Neural cell (in vitro differentiated cells): ENCODE data around the gene BTBD1. TPM values are rescaled to one million over a fixed set of nuclear protein-coding genes. Genes with fewer than 3 reads are reported as not detected.

Source experiments
- H2AFZ ChIP-seq: fragments of 200-600, 300-800 bp; sonication (generic), shearing (Covaris generic); 2 replicates; pipeline ENCODE4 v1.6.0; 2014; ENCODE audit warnings: low read depth, mild to moderate bottlenecking, antibody characterized with exemption, low read length, moderate library complexity
- H3F3A ChIP-seq: fragments of 200-600 bp; shearing (Covaris generic); 2 replicates; pipeline ENCODE4 v1.6.1; 2016; ENCODE audit warnings: mild to moderate bottlenecking, moderate library complexity, mixed read lengths, antibody characterized with exemption, low read length; ENCODE audit not compliant: insufficient read depth, poor library complexity, severe bottlenecking
- H3K27ac ChIP-seq: fragments of 200-600, 300-800 bp; sonication (generic), shearing (Covaris generic); 2 replicates; pipeline ENCODE4 v1.5.1; 2014; ENCODE audit warnings: mild to moderate bottlenecking, low read length, moderate library complexity
- H3K27me3 ChIP-seq: fragments of 300-800, 200-600 bp; sonication (generic), shearing (Covaris generic); 2 replicates; pipeline ENCODE4 v1.6.0; 2014; ENCODE audit warnings: mild to moderate bottlenecking, low read depth, low read length, moderate library complexity; ENCODE audit not compliant: insufficient read depth
- H3K36me3 ChIP-seq: fragments of 300-800, 200-600 bp; sonication (generic), shearing (Covaris generic); 2 replicates; pipeline ENCODE4 v1.5.1; 2014; ENCODE audit warnings: mild to moderate bottlenecking, antibody characterized with exemption, low read length, moderate library complexity; ENCODE audit not compliant: insufficient read depth
- H3K4me2 ChIP-seq: fragments of 300-800, 200-600 bp; sonication (generic), shearing (Covaris generic); 2 replicates; pipeline ENCODE4 v1.6.0; 2014; ENCODE audit warnings: mild to moderate bottlenecking, low read length
- H3K4me3 ChIP-seq: fragments of 300-800, 200-600 bp; sonication (generic), shearing (Covaris generic); 2 replicates; pipeline ENCODE4 v1.5.1; 2014; ENCODE audit warnings: mild to moderate bottlenecking, low read length, moderate library complexity
- H3K79me2 ChIP-seq: fragments of 200-600 bp; shearing (Covaris generic); replicated peaks from 2 replicates; pipeline ENCODE4 v1.6.0; 2014; ENCODE audit warnings: mild to moderate bottlenecking, low read length, moderate library complexity; ENCODE audit not compliant: insufficient read depth
- H3K9ac ChIP-seq: fragments of 300-800, 200-600 bp; sonication (generic), shearing (Covaris generic); 2 replicates; pipeline ENCODE4 v1.6.1; 2016; ENCODE audit warnings: mild to moderate bottlenecking, low read length, mixed read lengths
- H3K9me2 ChIP-seq: fragments of 200-600 bp; shearing (Covaris generic); 2 replicates; pipeline ENCODE4 v1.6.1; 2016; ENCODE audit warnings: mild to moderate bottlenecking, low read length, mixed read lengths; ENCODE audit not compliant: insufficient read depth
- H3K9me3 ChIP-seq: fragments of 200-600, 300-800 bp; sonication (generic), shearing (Covaris generic); 2 replicates; pipeline ENCODE4 v1.6.1; 2016; ENCODE audit warnings: mild to moderate bottlenecking, mixed run types, low read length, moderate library complexity, mixed read lengths
- H4K20me1 ChIP-seq: fragments of 200-600 bp; shearing (Covaris generic); 2 replicates; pipeline ENCODE4 v1.6.1; 2016; ENCODE audit warnings: mild to moderate bottlenecking, mixed run types; ENCODE audit not compliant: insufficient read depth
- EP300 ChIP-seq: fragments of 450-650 bp; conservative IDR thresholded peaks from 2 replicates; pipeline ENCODE4 v1.6.1; 2014; ENCODE audit warnings: antibody characterized with exemption, mild to moderate bottlenecking, moderate library complexity; ENCODE audit not compliant: poor library complexity, severe bottlenecking
- EZH2 ChIP-seq: fragments of 200-600, 300-800 bp; shearing (Covaris generic), sonication (generic); IDR thresholded peaks from 2 replicates; pipeline ENCODE4 v1.6.1; 2014; ENCODE audit warnings: antibody characterized with exemption, low read length, borderline replicate concordance, mild to moderate bottlenecking; ENCODE audit not compliant: insufficient read depth, poor library complexity, severe bottlenecking
- MXI1 ChIP-seq: fragments of 450-650 bp; conservative IDR thresholded peaks from 2 replicates; pipeline ENCODE4 v1.6.1; 2014; ENCODE audit warnings: antibody characterized with exemption, mild to moderate bottlenecking; ENCODE audit not compliant: poor library complexity, severe bottlenecking
- POLR2AphosphoS5 ChIP-seq: IDR thresholded peaks from 2 replicates; pipeline ENCODE4 v1.6.1; 2012
- RAD21 ChIP-seq: fragments of 450-650 bp; conservative IDR thresholded peaks from 2 replicates; pipeline ENCODE4 v1.6.1; 2014; ENCODE audit warnings: antibody characterized with exemption, mild to moderate bottlenecking, moderate library complexity
- REST ChIP-seq: IDR thresholded peaks from 2 replicates; pipeline ENCODE4 v1.6.1; 2012; ENCODE audit warnings: borderline replicate concordance
- SMC3 ChIP-seq: fragments of 450-650 bp; conservative IDR thresholded peaks from 2 replicates; pipeline ENCODE4 v1.6.1; 2014; ENCODE audit warnings: antibody characterized with exemption, mild to moderate bottlenecking, moderate library complexity; ENCODE audit not compliant: poor library complexity
- TAF1 ChIP-seq: IDR thresholded peaks from 2 replicates; pipeline ENCODE4 v1.6.1; 2012; ENCODE audit warnings: low read depth
- polyA plus RNA-seq: library from polyadenylated mRNA; depleted of rRNA; stranded (reverse); fragments of >200 nt; gene quantifications from 2 replicates; pipeline ENCODE4 v1.2.3, GENCODE V29; 2014
- TF ChIP-seq, protein P1 (sequence below): fragments of 450-650 bp; IDR thresholded peaks from 2 replicates; pipeline ENCODE4 v1.5.1; 2014; ENCODE audit warnings: antibody characterized with exemption, mild to moderate bottlenecking, moderate library complexity; ENCODE audit not compliant: poor library complexity, severe bottlenecking

Gene BTBD1
- polyA plus RNA-seq, 1 donor from 2014 or later, result 153 TPM

DNA sequence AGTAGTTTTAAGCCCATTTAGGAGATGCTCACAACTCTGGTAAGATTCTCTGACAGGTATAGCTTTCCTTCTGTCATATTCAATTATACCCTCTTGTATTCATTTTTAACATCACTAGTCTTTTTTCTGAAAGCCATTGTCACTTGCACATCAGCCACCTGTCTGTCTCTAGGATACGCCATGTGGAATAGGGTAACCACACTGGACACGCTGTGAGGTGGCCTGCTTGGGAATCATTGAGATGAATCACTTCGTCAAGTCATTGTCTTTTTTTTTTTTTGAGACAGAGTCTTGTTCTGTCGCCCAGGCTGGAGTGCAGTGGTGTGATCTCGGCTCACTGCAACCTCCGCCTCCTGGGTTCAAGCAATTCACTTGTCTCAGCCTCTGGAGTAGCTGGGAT is 47.8 kb upstream of the BTBD1 start:
- Histone ChIP-seq H3K9me3 (no peaks in the 10 kb centered on the region), H3K36me3 (no peaks in the 10 kb centered on the region), H3K79me2 (no peaks in the 10 kb centered on the region), H3F3A (no peaks in the 10 kb centered on the region), H3K4me3 (no peak overlapping the region), H3K4me2 (no peak overlapping the region), H3K9ac (no peak overlapping the region), H2AFZ (no peak overlapping the region), H3K9me2 (no peaks in the 10 kb centered on the region), H3K27ac (no peak overlapping the region), H3K27me3 (no peaks in the 10 kb centered on the region), H4K20me1 (no peaks in the 10 kb centered on the region)
- TF ChIP-seq EP300 (no peak), POLR2AphosphoS5 (no peak), MXI1 (no peak), EZH2 (no peak), REST (no peak), TAF1 (no peak), SMC3 (no peak), RAD21 (no peak)
- TF ChIP-seq, protein P1, sequence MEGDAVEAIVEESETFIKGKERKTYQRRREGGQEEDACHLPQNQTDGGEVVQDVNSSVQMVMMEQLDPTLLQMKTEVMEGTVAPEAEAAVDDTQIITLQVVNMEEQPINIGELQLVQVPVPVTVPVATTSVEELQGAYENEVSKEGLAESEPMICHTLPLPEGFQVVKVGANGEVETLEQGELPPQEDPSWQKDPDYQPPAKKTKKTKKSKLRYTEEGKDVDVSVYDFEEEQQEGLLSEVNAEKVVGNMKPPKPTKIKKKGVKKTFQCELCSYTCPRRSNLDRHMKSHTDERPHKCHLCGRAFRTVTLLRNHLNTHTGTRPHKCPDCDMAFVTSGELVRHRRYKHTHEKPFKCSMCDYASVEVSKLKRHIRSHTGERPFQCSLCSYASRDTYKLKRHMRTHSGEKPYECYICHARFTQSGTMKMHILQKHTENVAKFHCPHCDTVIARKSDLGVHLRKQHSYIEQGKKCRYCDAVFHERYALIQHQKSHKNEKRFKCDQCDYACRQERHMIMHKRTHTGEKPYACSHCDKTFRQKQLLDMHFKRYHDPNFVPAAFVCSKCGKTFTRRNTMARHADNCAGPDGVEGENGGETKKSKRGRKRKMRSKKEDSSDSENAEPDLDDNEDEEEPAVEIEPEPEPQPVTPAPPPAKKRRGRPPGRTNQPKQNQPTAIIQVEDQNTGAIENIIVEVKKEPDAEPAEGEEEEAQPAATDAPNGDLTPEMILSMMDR, result no peak

DNA sequence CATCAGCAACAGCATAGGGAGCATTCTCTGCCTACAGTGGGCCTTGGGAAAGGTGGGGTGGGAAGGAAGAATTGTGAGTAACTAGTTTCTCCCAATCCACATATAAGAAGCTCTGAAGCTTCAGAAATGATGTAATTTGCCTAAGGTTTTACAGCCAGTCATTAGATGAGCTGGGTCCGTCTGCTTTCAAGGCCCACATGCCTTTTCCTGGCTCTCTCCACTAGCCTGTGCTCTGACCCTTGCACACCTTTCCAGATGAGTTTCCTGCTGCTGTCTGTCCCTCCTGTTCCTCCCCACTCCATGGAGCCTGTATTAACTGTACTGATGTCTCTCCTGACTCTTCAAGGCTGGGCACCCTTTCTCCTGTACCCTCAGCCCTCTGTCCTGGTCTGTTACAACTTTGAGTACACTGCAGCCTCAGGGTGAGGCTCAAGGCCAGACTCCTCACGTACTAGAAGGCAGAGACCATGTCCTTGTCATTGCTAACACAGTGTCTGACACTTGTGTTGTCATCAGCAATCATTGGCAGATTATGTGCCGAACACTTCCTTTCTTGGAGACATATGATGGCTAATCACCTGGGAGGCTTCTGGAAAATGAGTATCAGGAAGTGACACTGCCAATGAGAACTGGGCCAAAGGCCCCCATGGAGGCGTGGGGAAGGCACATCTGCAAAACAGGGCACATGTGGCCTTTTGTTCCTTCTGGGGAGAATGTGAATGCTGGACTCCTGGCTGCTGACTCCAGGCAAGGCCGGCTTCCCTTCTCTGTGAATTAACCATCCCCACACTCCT is 47.0 kb upstream of the BTBD1 start:
- no peaks in the 10 kb centered on the region for H4K20me1 ChIP-seq
- H2AFZ ChIP-seq, result no peak overlapping the region
- no peak overlapping the region for H3K27ac ChIP-seq
- TF ChIP-seq TAF1, result no peak
- no peak for TF ChIP-seq RAD21
- TF ChIP-seq MXI1, result no peak
- no peaks in the 10 kb centered on the region for H3F3A ChIP-seq
- H3K9me2 ChIP-seq, result no peaks in the 10 kb centered on the region
- H3K79me2 ChIP-seq, result no peaks in the 10 kb centered on the region
- H3K4me2 ChIP-seq, result no peak overlapping the region
- H3K9ac ChIP-seq, result no peak overlapping the region
- peaks cover under 1% of the 10 kb centered on the region for H3K27me3 ChIP-seq
- H3K4me3 ChIP-seq, result no peak overlapping the region
- no peaks in the 10 kb centered on the region for H3K36me3 ChIP-seq
- no peaks in the 10 kb centered on the region for H3K9me3 ChIP-seq
